ENCODE results near the gene CCSER2. TPM values are rescaled to one million over a fixed set of nuclear protein-coding genes. Genes with fewer than 3 reads are reported as not detected.
"Not testable (repeated sequence)": the region's sequence is repeated elsewhere in the genome, so short reads cannot be mapped to it uniquely, and the experiment has no call there.

CCSER2 gene
- total RNA-seq, 2 donors from 2014 or later = 73.1 to 74.1 TPM

DNA sequence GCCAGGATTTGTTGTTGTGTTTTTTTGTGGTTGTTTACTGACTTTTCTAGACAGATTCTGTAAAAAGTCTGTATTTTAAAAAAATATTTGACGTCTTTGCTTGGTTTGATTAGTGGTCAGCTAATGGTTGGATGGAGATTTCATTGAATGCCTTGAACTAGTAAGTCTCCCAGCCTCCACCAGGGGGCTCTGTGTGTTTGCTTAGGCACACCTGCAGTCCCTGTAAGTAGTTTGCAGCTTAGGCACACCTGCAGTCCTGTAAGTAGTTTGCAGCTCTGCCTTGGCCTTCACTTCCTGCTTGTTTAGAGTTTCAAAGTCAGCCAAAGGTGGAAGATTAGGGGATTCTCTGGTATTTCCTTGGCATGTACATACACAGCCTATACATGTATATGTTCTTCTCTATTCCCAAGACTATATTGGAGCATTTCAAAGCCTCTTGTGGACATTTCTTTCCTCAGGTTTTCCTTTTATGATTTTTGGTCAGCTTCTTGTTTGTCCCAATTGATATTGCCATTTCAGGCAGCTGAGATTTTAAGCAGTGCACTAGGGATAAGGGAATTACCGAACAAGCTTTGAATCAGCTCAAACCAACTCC lies 101.6 kb downstream of the CCSER2 start:
- Mint-ChIP-seq H3K36me3 (peaks cover 0 to 2% of the 10 kb centered on the region in 2 donors), H3K27ac (no peak overlapping the region), H3K9me3 (no peaks in the 10 kb centered on the region)
- DNase-seq (ENCODE audit: low spot score in 2 of 2) (peak in 1 of 2 donors; percentile 68), ATAC-seq (peak; percentile 61 to 70)

DNA sequence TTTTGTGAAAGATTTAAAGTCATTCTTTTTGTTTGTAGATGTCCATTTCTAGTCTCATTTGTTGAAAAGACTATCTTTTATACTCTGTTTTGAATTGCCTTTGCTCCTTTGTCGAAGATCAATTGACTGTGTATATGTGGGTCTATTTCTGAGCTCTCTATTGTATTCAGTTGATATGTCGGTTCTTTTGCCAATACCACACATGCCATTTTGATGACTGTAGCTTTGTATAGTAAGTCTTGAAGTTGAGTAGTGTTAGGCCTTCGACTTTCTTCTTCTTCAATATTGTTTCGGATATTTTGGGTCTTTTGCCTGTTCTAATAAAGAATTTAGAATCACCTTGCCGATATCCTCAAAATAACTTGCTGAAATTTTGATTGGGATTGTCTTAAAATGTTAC lies 104.5 kb downstream of the CCSER2 start:
- H3K36me3 Mint-ChIP-seq = peaks cover 0 to 12% of the 10 kb centered on the region in 2 donors
- ATAC-seq = no peak
- no peak for DNase-seq (ENCODE audit: low spot score in 2 of 2)
- H3K27ac Mint-ChIP-seq = no peak overlapping the region
- H3K9me3 Mint-ChIP-seq = no peaks in the 10 kb centered on the region

DNA sequence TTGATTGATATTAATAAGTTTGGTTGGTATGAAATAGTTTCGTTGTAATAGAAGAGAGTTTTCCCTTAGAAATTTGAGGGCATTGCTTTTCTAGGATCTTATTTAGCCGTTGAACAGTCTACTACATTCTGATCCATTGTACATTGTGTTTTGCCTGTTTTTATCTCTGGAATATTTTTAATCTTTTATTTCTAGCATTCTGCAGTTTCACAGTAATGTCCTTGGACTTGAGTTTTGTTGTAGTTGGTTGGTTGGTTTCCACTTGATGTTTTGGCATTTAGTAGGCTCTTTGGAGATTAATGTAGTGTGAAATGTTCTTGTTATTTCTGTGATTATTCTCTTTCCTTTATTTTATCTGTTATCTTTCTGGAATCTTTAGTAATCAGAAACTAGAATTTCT lies 112.4 kb downstream of the CCSER2 start:
- H3K36me3 Mint-ChIP-seq = peaks cover 19 to 43% of the 10 kb centered on the region in 2 donors
- DNase-seq (ENCODE audit: low spot score in 2 of 2) (no peak), ATAC-seq (no peak)
- H3K27ac Mint-ChIP-seq = no peak overlapping the region
- H3K9me3 Mint-ChIP-seq = peaks cover 0 to 5% of the 10 kb centered on the region in 2 donors

DNA sequence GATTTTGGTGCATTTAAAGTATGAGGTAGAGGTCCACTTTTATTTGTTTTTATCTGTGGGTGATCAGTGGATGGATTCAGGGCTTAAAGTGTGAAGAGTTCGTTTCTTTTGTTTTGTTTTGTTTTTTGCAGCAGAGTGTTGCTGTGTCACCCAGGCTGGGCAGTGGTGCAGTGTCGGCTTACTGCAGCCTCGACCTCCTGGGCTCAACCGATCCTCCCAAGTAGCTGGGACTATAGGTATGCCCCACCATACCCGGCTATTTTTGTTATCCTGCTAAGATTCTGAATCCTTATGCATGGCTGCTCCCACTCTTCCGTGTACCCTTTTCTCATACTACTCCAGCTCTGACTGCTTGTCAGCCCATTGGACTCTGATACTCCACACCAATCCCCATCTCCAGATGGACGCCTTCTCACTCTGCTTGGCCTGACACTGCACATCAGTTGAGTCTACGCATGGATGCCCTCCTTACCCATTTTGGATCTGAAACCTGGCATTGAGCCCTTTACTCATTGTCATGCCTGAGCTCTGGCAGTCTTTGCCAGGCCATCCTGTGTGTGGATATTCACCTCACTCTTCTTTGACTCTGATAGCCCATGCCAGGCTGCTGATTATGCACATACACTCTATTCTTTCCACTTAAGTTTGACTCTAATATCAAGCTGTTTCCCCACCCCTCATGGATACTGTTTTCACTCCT lies 119.5 kb downstream of the CCSER2 start:
- peaks cover 18 to 29% of the 10 kb centered on the region in 2 donors for H3K36me3 Mint-ChIP-seq
- H3K27ac Mint-ChIP-seq = no peak overlapping the region
- no peak for DNase-seq (ENCODE audit: low spot score in 2 of 2)
- H3K9me3 Mint-ChIP-seq = no peaks in the 10 kb centered on the region
- no peak for ATAC-seq

DNA sequence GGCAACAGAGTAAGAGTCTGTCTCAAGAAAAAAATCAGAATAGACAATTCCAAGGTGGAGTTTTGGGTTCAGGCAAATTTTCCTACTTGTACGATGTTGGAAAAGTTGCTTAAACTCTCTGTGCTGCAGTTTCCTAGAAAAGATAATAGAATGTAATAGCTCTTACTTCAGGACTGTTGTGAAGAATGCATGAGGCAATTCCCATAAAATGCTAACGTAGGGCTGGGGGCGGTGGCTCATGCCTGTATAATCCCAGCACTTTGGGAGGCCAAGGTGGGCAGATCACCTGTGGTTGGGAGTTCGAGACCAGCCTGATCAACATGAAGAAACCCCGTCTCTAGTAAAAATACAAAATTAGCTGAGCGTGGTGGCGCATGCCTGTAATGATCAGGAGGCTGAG lies 121.0 kb downstream of the CCSER2 start:
- DNase-seq (ENCODE audit: low spot score in 2 of 2); ATAC-seq; H3K9me3 Mint-ChIP-seq: not testable (repeated sequence)
- Mint-ChIP-seq H3K27ac (peak overlapping the region in 1 of 2 donors; percentile 32), H3K36me3 (peaks cover 9 to 31% of the 10 kb centered on the region in 2 donors)

DNA sequence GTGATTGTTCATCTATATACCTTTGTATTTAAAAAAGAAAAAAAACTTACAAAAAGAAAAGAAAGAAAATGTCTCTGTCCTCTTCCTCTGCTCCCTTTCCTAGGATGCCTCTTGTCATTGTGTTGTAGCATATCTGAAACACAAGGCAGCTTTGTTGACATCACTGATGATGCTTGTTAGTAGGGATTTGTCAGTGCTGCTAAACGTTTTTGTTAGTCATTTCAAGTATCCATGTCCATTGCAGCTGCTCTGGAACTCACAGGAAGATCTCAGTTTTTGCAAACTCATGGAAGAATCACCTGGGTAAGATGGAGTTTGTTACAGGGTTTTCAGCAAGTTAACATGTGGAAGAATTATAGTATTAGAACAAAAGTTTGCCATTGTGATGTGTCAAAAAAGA lies 123.6 kb downstream of the CCSER2 start:
- Mint-ChIP-seq H3K9me3 (peaks cover 3 to 6% of the 10 kb centered on the region in 2 donors), H3K36me3 (peaks cover 20 to 52% of the 10 kb centered on the region in 2 donors), H3K27ac (peak overlapping the region in 1 of 2 donors; percentile 63)
- ATAC-seq (no peak), DNase-seq (ENCODE audit: low spot score in 2 of 2) (no peak)

DNA sequence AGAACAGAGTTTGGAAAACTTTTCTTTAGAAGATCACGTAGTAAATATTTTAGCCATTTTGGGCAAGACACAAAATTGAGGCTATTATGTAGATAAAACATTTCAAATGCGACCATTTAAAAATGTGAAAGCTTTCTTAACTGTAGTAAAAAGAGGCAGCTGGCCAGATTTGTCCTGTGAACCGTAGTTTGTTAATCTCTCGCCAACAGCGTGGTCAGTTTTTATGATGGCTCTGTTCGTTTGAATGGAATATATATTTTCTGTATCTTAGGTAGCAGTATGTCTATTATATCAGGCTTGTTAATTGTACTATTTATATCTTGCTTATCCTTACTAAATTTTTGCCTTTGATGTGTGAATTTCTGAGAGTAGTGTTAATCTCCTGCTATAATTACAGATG lies 124.9 kb downstream of the CCSER2 start:
- H3K36me3 Mint-ChIP-seq = peaks cover 17 to 52% of the 10 kb centered on the region in 2 donors
- no peak for DNase-seq (ENCODE audit: low spot score in 2 of 2)
- no peak overlapping the region for H3K27ac Mint-ChIP-seq
- ATAC-seq = no peak
- H3K9me3 Mint-ChIP-seq = peaks cover 3 to 6% of the 10 kb centered on the region in 2 donors

DNA sequence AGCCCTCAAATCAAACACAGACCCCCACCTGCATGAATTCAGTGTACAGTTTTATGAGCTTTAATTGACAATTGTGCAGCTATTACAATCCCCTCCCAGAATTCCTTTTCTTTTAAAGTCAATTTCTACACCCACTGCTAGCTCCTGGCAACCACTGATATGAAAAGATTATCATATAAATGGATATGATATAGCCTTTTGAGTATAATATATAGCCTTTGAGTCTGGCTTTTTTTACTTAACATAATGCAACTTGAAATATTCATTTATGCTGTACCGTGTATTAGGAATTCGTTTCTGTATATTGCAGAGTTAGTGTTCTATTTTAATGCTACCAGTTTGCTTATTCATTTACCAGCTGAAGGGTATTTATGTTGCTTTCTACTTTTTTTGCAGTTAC lies 127.7 kb downstream of the CCSER2 start:
- peaks cover 28 to 57% of the 10 kb centered on the region in 2 donors for H3K36me3 Mint-ChIP-seq
- ATAC-seq (no peak), DNase-seq (ENCODE audit: low spot score in 2 of 2) (no peak)
- H3K27ac Mint-ChIP-seq = peak overlapping the region in 1 of 2 donors; percentile 62
- H3K9me3 Mint-ChIP-seq = peaks cover 3 to 6% of the 10 kb centered on the region in 2 donors

DNA sequence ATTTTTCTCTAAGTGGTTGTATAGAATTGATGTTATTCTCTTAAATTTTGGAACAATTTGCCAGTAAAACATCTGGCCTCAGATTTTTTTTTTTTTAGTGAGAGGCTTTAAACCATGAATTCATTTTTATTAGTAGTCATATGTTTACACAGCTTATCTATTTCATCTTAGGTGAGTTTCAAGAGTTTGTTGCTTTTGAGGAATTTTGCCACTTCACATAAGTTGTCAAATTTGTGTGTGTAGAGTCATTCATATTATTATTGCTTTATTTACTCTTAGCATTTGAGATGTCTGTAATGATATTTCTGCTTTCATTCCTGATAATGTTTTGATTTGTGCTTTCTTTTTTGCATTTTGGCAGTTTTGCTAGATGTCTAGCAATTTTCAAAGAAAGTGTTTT lies 132.1 kb downstream of the CCSER2 start:
- ATAC-seq = no peak
- H3K9me3 Mint-ChIP-seq = no peaks in the 10 kb centered on the region
- H3K27ac Mint-ChIP-seq = no peak overlapping the region
- H3K36me3 Mint-ChIP-seq = peaks cover 22 to 37% of the 10 kb centered on the region in 2 donors
- no peak for DNase-seq (ENCODE audit: low spot score in 2 of 2)

DNA sequence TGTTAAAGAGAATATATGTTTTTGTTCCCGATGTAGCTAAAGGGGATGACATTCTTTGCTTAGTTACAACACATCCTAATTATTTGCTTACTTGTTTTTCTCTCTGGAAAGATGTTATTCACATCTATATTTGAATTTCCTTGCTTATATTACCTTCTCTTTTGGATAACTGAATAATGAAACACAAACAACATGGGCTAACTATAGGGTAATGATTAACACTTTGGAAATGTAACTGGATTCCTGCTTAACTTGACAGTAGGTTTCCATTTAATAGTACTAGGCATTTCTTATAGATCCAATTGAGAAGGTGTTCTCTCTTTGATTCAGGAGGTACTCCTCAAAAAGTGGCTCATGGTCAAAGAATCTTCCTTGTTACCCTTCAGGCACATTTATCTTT lies 141.1 kb downstream of the CCSER2 start:
- Mint-ChIP-seq H3K27ac (no peak overlapping the region), H3K9me3 (no peaks in the 10 kb centered on the region), H3K36me3 (peaks cover 17 to 25% of the 10 kb centered on the region in 2 donors)
- DNase-seq (ENCODE audit: low spot score in 2 of 2) (no peak), ATAC-seq (no peak)

DNA sequence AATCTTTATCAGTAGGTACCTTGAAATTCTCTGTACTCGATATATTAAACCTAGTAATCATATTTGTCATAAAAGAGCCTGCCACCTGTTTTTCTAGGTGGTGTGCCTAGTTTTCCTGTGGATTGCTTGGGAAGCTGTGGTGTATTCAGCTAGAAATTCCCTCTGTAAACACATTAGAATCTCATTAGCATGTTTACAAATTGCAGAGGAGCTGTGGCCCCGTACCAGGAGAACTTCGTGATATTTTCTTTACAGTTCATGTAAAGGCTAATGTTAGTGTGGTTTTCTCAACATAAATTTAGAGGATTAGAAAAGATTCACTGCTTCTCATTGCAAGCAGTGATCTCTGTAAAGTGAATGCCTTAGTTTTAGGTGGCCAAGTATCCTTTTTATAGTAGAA lies 144.7 kb downstream of the CCSER2 start:
- no peaks in the 10 kb centered on the region for H3K9me3 Mint-ChIP-seq
- ATAC-seq (no peak), DNase-seq (ENCODE audit: low spot score in 2 of 2) (no peak)
- no peak overlapping the region for H3K27ac Mint-ChIP-seq
- H3K36me3 Mint-ChIP-seq = no peaks in the 10 kb centered on the region

DNA sequence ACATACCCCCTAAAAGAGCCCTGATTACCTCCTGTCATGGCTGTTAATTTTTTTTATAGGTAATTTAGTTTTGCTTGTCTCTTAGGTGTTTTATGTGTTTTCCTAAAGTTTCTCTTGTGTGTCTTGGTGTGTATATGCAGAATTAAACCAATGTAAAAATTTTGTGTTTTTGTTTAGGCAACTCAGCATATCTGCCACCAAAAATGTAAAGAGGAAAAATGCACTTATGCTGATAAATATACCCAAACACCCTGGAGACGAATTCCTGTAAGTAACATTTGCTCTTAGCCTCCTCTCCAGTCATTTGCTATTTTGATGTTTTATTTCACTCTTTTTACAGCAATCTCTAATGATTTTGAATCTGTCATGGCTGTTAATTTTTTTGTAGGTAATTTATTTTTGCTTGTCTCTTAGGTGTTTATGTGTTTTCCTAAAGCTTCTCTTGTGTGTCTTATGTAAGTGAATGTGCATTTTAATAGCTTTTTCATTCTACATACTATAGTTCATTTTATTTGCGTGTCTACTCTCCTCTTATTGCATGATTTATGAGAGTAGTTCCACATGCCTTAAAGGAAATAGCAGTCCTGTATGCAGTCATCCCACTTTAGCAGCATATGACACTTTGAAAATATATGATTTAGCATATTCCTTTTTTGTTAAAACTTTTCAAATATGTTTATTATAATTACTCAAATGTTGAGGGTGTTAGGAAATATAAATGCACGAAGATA lies 149.2 kb downstream of the CCSER2 start:
- ATAC-seq = no peak
- no peaks in the 10 kb centered on the region for H3K9me3 Mint-ChIP-seq
- no peak overlapping the region for H3K27ac Mint-ChIP-seq
- peaks cover 0 to 4% of the 10 kb centered on the region in 2 donors for H3K36me3 Mint-ChIP-seq
- DNase-seq (ENCODE audit: low spot score in 2 of 2) = no peak

DNA sequence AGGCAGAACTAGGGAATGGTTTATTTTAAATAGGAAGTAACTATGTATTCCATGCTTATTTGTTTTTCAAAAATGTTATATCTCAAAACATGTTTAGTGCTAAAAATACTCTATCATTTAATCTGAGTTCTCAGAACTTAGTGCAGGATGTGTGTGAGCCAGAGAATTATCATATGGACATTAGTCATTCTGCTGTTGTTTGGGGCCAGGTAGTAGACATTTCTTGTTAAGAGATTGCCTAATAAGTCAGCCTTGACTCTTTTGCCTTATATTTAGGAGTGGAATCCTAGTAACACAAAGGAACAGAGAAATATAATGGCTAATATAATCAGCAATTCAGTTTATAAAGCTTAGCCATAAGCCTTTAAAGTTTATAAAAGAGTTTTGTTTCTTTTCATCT lies 149.8 kb downstream of the CCSER2 start:
- Mint-ChIP-seq H3K36me3 (peaks cover 0 to 4% of the 10 kb centered on the region in 2 donors), H3K27ac (no peak overlapping the region), H3K9me3 (no peaks in the 10 kb centered on the region)
- ATAC-seq (no peak), DNase-seq (ENCODE audit: low spot score in 2 of 2) (no peak)

DNA sequence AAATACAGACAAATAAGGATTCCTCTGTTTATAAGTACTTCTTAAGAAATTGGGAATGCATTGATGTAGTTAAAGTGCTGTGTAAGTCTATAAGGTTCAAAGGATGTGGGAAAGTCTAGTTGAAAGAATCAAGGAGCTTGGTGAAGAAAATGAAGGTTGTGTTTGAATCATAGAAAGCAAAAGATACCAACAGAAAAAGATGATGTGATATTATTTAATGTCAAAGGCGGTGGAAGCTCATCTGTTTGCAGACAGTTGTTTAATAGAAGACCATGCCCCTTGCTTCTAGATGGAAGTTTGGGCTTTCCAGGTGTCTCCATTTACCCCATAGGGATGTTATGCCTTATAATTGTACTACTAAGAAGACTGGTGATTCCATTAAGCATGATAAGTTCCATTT lies 150.3 kb downstream of the CCSER2 start:
- no peak for ATAC-seq
- DNase-seq (ENCODE audit: low spot score in 2 of 2) = no peak
- H3K27ac Mint-ChIP-seq = no peak overlapping the region
- H3K9me3 Mint-ChIP-seq = no peaks in the 10 kb centered on the region
- peaks cover 0 to 4% of the 10 kb centered on the region in 2 donors for H3K36me3 Mint-ChIP-seq

DNA sequence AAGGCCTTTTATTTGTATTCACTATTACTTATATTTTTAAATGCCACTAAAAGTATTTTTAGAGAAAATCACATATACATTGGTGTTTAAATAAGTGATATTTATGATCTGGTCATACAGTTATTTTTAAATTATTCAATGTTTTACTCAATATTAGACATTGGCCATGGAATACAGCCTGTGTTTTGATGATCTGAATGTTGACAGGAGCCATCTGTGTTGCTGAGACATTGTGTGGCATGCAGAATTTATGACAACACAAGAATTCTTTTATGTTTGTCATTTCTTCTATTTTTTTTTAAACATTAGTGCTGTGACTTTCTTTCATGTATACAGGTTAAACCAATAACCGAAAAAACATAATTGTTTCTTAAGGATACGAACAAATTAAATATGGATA lies 156.2 kb downstream of the CCSER2 start:
- no peak overlapping the region for H3K27ac Mint-ChIP-seq
- DNase-seq (ENCODE audit: low spot score in 2 of 2) (no peak), ATAC-seq (no peak)
- no peaks in the 10 kb centered on the region for H3K9me3 Mint-ChIP-seq
- peaks cover 7 to 19% of the 10 kb centered on the region in 2 donors for H3K36me3 Mint-ChIP-seq

DNA sequence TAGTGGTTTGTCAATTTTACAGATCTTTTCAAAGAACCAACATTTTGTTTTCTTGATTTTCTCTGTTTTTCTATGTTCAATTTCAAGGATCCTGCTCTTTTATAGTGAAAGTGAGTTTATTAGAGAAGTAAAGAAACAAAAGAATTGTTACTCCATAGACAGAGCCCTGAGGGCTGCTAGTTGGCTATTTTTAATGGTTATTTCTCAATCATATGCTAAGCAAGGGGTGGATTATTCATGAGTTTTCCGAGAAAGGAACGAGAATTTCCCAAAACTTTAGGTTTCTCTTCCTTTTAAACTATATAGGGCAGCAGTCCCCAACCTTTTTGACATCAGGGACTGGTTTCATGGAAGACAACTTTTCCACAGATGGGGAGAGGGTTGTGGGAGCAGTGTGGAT lies 165.0 kb downstream of the CCSER2 start:
- Mint-ChIP-seq H3K27ac (no peak overlapping the region), H3K36me3 (peaks cover 11 to 17% of the 10 kb centered on the region in 2 donors), H3K9me3 (no peaks in the 10 kb centered on the region)
- ATAC-seq = no peak
- no peak for DNase-seq (ENCODE audit: low spot score in 2 of 2)

Data from activated naive CD4-positive, alpha-beta T cell treated with anti-CD3 and anti-CD28 coated beads, Interleukin-2, amount 50 U/mL, for 72 hours (primary cell).